KMS-11 (cell line): Measurements from ENCODE around the gene FAM3A.
A peak's percentile ranks its signal among the peaks of the same experiment; 100 is the strongest.

Source experiments
- H2AFZ ChIP-seq: fragments of 200-600 bp; sonication (generic); 2 replicates; pipeline ENCODE4 v1.6.1; 2016; ENCODE audit warnings: antibody characterized with exemption, mixed run types, low read depth
- H3K27ac ChIP-seq: fragments of 200-600 bp; sonication (generic); 2 replicates; pipeline ENCODE4 v1.6.1; 2016; ENCODE audit warnings: mild to moderate bottlenecking, mixed run types
- H3K27me3 ChIP-seq: fragments of 200-600 bp; sonication (generic); 2 replicates; pipeline ENCODE4 v1.6.1; 2017; ENCODE audit warnings: mild to moderate bottlenecking, low read depth, mixed run types, moderate library complexity; ENCODE audit not compliant: insufficient read depth
- H3K36me3 ChIP-seq: fragments of 200-600 bp; sonication (generic); 2 replicates; pipeline ENCODE4 v1.6.1; 2017; ENCODE audit warnings: mild to moderate bottlenecking, mixed run types; ENCODE audit not compliant: insufficient read depth
- H3K4me1 ChIP-seq: fragments of 200-600 bp; sonication (generic); 2 replicates; pipeline ENCODE4 v1.6.1; 2016; ENCODE audit warnings: mild to moderate bottlenecking, low read depth, mixed run types; ENCODE audit not compliant: poor library complexity, severe bottlenecking
- H3K4me2 ChIP-seq: fragments of 200-600 bp; sonication (generic); 2 replicates; pipeline ENCODE4 v1.7.0; 2016; ENCODE audit warnings: mild to moderate bottlenecking, mixed run types
- H3K4me3 ChIP-seq: fragments of 200-600 bp; sonication (generic); IDR thresholded peaks from 2 replicates; pipeline ENCODE4 v1.6.1; 2017; ENCODE audit warnings: low read depth, low read length, mixed read lengths; ENCODE audit not compliant: insufficient read depth
- H3K79me2 ChIP-seq: fragments of 200-600 bp; sonication (generic); 2 replicates; pipeline ENCODE4 v1.6.1; 2016; ENCODE audit warnings: low read depth, mixed run types; ENCODE audit not compliant: insufficient read depth
- H3K9ac ChIP-seq: fragments of 200-600 bp; sonication (generic); 2 replicates; pipeline ENCODE4 v1.6.1; 2016; ENCODE audit warnings: mild to moderate bottlenecking, mixed run types
- H4K20me1 ChIP-seq: fragments of 200-600 bp; sonication (generic); 2 replicates; pipeline ENCODE4 v1.6.1; 2016; ENCODE audit warnings: mild to moderate bottlenecking, mixed run types; ENCODE audit not compliant: insufficient read depth
- TF ChIP-seq, protein P1 (sequence below): fragments of 200-600 bp; sonication (generic); conservative IDR thresholded peaks from 2 replicates; pipeline ENCODE4 v1.6.1; 2017; ENCODE audit warnings: low read depth, mild to moderate bottlenecking, antibody characterized with exemption, low read length, moderate library complexity, mixed read lengths

FAM3A gene

DNA sequence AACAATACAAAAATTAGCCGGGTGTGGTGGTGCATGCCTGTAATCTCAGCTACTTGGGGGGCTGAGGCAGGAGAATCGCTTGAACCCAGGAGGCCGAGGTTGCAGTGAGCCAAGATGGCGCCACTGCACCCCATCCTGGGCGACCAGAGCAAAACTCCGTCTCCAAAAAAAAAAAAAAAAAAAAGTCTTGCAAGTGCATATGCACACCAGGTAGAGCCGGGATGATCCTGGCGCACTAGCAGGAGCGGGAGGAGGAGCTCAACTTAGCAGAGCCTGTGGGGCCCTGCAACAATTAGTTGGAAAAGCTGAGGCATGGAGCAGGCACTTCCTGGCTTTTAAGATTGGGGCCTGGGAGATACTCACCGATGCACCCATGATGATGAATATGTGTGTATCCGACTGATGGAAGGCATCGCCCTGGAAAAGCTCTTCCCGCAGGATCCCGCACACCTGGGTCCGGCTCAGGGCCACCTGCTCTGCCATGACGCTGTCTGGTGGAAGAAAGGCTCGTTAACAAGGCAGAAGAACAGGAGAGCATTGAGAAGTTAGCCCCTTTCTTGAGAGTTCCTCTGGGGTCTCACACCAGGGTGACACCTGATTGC lies 29.7 kb upstream of the FAM3A start:
- H3K27ac ChIP-seq, result no peak overlapping the region
- H3K9ac ChIP-seq, result no peak overlapping the region
- H3K36me3 ChIP-seq, result no peaks in the 10 kb centered on the region
- TF ChIP-seq, protein P1, sequence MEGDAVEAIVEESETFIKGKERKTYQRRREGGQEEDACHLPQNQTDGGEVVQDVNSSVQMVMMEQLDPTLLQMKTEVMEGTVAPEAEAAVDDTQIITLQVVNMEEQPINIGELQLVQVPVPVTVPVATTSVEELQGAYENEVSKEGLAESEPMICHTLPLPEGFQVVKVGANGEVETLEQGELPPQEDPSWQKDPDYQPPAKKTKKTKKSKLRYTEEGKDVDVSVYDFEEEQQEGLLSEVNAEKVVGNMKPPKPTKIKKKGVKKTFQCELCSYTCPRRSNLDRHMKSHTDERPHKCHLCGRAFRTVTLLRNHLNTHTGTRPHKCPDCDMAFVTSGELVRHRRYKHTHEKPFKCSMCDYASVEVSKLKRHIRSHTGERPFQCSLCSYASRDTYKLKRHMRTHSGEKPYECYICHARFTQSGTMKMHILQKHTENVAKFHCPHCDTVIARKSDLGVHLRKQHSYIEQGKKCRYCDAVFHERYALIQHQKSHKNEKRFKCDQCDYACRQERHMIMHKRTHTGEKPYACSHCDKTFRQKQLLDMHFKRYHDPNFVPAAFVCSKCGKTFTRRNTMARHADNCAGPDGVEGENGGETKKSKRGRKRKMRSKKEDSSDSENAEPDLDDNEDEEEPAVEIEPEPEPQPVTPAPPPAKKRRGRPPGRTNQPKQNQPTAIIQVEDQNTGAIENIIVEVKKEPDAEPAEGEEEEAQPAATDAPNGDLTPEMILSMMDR, result no peak
- peaks cover 14% of the 10 kb centered on the region for H3K4me1 ChIP-seq
- H4K20me1 ChIP-seq, result no peaks in the 10 kb centered on the region
- H3K27me3 ChIP-seq, result no peaks in the 10 kb centered on the region
- peaks cover 28% of the 10 kb centered on the region for H3K79me2 ChIP-seq
- peak overlapping the region; percentile 89 for H3K4me2 ChIP-seq
- no peak overlapping the region for H3K4me3 ChIP-seq
- H2AFZ ChIP-seq, result no peak overlapping the region; the same call in 1 of the 2 replicates

DNA sequence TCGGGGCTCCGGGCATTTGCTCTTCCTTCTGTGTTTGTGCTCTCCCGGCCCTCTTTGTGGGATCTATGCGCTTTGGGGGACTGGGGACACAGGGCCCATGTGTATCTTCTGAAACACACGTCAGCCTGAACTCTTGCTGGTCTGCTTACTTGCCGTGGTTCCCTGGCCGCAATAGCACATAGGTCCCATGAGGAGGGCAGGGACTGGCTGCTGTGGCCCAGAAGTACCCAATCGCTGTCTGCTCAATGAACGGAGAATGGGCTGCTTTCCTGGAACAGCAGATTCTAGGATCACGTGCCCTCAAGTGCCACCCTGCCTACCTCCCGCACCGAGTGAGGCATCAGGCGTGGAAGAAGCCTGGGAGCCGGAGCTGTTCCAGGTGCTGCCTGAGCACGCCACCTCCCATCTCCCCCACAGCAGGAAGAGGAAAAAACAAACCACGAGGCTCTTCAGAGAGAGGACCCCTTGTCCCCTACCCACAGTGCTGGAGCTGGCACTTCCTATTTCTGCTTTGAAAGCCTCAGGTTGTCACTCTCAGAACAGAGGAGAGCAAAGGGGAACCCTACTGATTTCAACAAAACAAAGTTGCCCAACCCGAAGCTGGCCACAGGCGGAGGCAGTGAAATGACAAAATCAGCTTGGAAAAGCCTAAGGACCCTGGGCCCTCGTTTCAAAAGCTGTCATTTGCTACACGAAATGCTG lies 26.8 kb upstream of the FAM3A start:
- TF ChIP-seq, protein P1, result no peak
- Histone ChIP-seq H3K79me2 (peaks cover 2% of the 10 kb centered on the region; the same call in 1 of the 2 replicates), H4K20me1 (no peaks in the 10 kb centered on the region), H3K27ac (no peak overlapping the region), H3K4me2 (no peak overlapping the region), H3K4me1 (peaks cover 5% of the 10 kb centered on the region), H3K4me3 (no peak overlapping the region), H3K36me3 (no peaks in the 10 kb centered on the region), H2AFZ (no peak overlapping the region), H3K9ac (no peak overlapping the region), H3K27me3 (no peaks in the 10 kb centered on the region)

DNA sequence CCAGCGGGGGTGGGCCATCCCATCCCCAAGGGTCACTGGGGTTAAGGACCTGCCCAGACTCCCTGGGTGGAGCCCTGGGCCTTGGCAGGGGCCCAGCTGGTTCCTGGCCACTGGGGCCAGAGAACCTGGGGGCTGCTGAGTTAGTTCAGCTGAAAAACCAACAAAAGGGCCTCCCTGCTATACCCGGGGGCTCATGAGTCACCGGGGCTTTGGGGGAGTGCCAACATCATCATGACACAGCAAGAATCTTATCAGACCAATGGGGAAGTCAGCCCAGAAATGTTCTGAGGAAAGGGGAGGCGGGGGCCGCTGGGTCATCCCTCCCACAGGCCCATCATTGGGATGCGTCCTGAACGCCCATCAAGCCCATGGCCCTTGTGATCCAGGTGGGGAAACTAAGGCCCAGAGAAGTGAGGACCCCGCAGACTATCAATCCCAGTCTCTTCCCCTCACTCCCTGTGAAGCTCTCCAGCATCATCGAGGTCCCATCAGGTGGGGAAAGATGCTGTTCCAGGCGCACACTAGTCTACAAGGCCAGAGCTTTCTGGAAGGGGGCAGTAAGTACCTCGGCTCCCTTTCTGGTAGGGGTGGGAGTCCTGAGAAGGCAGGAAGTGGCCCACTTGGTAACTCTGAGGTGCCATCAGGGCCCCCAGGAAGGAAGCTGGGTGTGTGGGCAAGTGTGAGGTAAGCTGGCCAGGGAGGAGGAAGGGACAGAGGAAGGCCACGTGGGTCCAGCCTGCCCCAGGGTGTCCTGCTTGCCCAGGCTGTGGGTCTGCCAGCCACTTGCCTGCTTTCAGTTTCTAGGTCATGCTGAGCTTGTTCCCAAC lies 26.1 kb upstream of the FAM3A start:
- Histone ChIP-seq H3K9ac (no peak overlapping the region), H3K27ac (no peak overlapping the region), H3K79me2 (no peaks in the 10 kb centered on the region), H3K4me2 (no peak overlapping the region), H3K27me3 (no peaks in the 10 kb centered on the region), H3K4me3 (no peak overlapping the region), H3K36me3 (no peaks in the 10 kb centered on the region), H2AFZ (no peak overlapping the region), H4K20me1 (no peaks in the 10 kb centered on the region), H3K4me1 (peaks cover 5% of the 10 kb centered on the region)
- TF ChIP-seq, protein P1, result no peak

DNA sequence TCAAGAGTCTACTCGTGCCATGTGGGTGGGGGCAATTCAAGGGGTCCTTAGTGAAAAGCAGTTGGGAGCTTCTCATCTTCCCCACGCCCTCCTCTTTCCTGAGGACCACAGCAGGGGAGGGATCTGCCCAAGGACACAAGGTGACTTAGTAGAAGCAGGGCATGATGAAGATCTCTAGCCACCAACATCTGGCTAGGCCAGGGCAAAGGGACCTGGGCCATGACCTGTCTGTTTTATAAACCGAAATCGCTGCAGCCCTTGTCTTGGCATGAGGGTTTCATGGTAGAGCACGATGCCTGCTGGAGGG lies 25.5 kb upstream of the FAM3A start:
- Histone ChIP-seq H3K79me2 (no peaks in the 10 kb centered on the region), H3K9ac (no peak overlapping the region), H3K27ac (no peak overlapping the region), H3K4me1 (peaks cover 5% of the 10 kb centered on the region), H3K36me3 (no peaks in the 10 kb centered on the region), H4K20me1 (no peaks in the 10 kb centered on the region), H2AFZ (no peak overlapping the region), H3K27me3 (no peaks in the 10 kb centered on the region), H3K4me2 (no peak overlapping the region), H3K4me3 (no peak overlapping the region)
- TF ChIP-seq, protein P1, result no peak
